ENCODE data around the gene RBM39. TPM values are rescaled to one million over a fixed set of nuclear protein-coding genes. Genes with fewer than 3 reads are reported as not detected.

Gene RBM39
- total and polyA plus RNA-seq, 2 experiments from 2014 or later: 247 to 270 TPM

DNA sequence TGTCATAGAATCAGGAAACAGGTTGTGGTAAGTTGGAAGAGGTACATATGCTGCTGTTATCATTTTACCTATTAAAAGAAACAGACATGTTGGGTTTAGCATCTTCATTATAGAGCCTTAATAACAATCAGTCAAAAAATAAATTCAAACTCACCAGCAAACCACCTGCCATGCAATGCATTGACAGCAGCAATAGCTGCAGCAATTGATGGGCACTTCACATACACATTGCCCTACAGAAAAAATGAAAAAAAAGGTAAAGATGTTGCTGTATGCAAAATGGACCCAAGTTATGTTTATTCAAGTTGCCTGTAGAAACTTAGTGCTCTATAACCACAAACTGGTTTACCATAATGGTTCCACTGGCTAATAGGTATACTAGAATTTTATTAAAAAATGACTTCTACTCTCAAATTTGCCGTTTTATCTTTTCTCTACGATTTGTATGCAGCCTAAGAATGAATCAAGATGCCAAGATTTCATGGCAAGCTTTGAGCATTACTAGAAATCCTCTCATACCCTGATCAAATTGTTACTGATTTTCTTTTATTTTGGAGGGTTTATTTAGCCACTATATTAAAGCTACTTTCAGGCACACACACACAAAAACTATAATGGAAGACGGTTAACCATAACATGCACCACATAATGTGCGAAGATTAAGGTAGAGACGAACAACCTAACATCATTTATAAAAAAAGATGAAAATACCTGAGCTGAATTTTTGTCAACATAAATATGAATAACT, 37.4 kb downstream of the RBM39 start:
- Histone ChIP-seq H2AFZ (no peak overlapping the region), H3K36me3 (ENCODE audit: low read depth) (peaks cover 76% of the 10 kb centered on the region), H4K20me1 (ENCODE audit: insufficient read depth) (no peaks in the 10 kb centered on the region; the same call in 1 of the 2 replicates), H3K4me1 (ENCODE audit: insufficient read depth) (peaks cover 47% of the 10 kb centered on the region), H3K27me3 (replicated peaks; ENCODE audit: insufficient read depth) (no peaks in the 10 kb centered on the region), H3K4me2 (ENCODE audit: unreplicated experiment) (no peak overlapping the region), H3K4me3 (no peak overlapping the region), H3K9ac (0 out of 2 replicates have a peak overlapping the region, but pooled peaks have one; percentile 8), H3K27ac (peak overlapping the region; percentile 91; the same call in 1 of the 2 replicates), H3K79me2 (ENCODE audit: insufficient read depth) (peaks cover 93% of the 10 kb centered on the region), H3K9me2 (ENCODE audit: insufficient read depth) (no peaks in the 10 kb centered on the region), H3K9me3 (ENCODE audit: low read depth) (no peaks in the 10 kb centered on the region), H3F3A (ENCODE audit: insufficient read depth) (peaks cover 98% of the 10 kb centered on the region)
- 88 to 93% methylated on average over 5 of the region's 5 CpGs for WGBS, 2 experiments (ENCODE audit: low coverage in 1 of 2, low lambda C conversion rate in 2 of 2, missing lambda C conversion rate in 2 of 2)
- in situ Hi-C loops (cut with MboI): no loop called here
- no peak for DNase-seq
- TF ChIP-seq EZH2 (IDR thresholded peaks at IDR 0.05; ENCODE audit: insufficient read depth, poor library complexity, severe bottlenecking) (no peak), EZH2phosphoT487 (IDR thresholded peaks at IDR 0.05; ENCODE audit: insufficient read depth, low read depth) (no peak)

DNA sequence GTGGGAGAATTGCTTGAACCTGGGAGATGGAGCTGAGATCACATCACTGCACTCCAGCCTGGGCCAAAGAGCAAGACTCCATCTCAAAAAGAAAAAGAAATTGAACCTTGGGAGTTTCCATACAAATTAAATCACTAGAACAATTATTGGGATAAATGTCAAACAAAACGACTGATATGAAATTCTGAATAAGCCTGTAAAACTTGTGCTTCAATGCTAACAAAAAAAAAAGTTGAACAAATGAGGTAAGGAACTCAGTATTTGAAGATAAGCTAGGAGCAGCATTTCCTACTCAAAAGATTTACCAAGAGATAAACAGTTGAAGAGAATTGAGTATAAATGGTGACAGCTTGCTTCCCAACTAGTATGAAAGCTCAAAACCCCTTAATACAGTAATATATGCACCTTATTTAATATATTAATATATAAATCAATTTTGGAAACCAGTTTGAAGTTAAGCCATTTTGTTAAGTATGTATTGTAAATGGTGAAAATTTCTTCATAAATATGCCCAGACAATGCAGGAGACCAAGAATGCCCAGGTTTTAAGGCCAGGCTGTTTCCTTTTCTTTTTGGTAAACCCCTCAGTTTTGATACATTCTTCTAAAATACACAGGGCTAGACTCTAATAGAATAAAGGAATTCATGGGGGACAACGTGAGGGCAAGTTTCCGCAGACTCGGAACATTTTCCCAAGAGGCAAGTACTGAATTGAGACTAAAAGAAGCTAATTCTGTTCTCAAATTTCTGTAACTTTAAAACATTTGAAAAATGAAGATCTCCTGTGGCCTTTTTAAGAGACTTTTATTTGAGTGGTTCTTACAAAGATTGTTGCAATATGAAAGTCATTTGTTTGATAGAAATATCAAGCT, 39.0 kb downstream of the RBM39 start:
- Histone ChIP-seq H3K36me3 (ENCODE audit: low read depth) (peaks cover 60% of the 10 kb centered on the region), H3K9ac (peak overlapping the region; percentile 96), H4K20me1 (ENCODE audit: insufficient read depth) (no peaks in the 10 kb centered on the region; the same call in 1 of the 2 replicates), H3K4me2 (ENCODE audit: unreplicated experiment) (peak overlapping the region; percentile 0), H3F3A (ENCODE audit: insufficient read depth) (peaks cover 85% of the 10 kb centered on the region), H2AFZ (no peak overlapping the region), H3K9me2 (ENCODE audit: insufficient read depth) (no peaks in the 10 kb centered on the region), H3K27me3 (replicated peaks; ENCODE audit: insufficient read depth) (no peaks in the 10 kb centered on the region), H3K9me3 (ENCODE audit: low read depth) (no peaks in the 10 kb centered on the region), H3K79me2 (ENCODE audit: insufficient read depth) (peaks cover 84% of the 10 kb centered on the region), H3K4me3 (no peak overlapping the region), H3K4me1 (ENCODE audit: insufficient read depth) (peaks cover 46% of the 10 kb centered on the region), H3K27ac (peak overlapping the region; percentile 91)
- WGBS, 2 experiments (ENCODE audit: low coverage in 1 of 2, low lambda C conversion rate in 2 of 2, missing lambda C conversion rate in 2 of 2): 66% methylated on average over 4 of the region's 4 CpGs
- TF ChIP-seq EZH2 (IDR thresholded peaks at IDR 0.05; ENCODE audit: insufficient read depth, poor library complexity, severe bottlenecking) (no peak), EZH2phosphoT487 (IDR thresholded peaks at IDR 0.05; ENCODE audit: insufficient read depth, low read depth) (no peak)
- in situ Hi-C loops (cut with MboI): no loop called here
- DNase-seq: no peak

DNA sequence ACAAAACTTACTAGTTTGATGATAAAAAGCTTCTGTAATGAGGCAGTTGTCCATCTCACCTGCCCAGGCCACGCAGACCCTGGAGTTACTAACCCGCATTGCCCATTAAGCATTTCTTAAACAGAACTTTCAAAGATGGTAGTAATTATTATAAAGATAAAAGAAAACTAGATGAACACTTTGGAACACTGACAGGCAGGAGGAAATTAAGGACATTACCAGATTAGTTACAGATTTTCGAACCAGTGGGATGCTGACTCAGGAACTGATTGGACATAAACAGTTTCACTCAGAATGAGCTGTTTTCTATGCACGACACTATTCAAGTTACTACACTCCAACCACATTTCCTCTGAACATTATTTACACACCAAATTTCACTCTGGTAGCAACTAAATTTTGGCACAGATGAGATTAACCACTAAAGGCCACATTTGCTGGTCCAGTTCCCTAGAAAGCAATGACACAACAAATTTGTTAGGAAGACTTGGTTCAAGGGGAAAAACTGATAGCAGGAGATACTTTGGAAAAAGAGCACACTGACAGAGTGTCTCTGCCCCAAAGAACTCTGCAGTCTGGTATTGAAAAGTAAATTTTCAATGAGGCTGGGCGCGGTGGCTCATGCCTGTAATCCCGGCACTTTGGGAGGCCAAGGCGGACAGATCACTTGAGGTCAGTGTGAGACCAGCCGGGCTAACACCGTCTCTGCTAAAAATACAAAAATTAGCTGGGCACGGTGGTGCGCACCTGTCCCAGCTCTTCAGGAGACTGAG, 39.8 kb downstream of the RBM39 start:
- H3K4me1 ChIP-seq (ENCODE audit: insufficient read depth): peaks cover 48% of the 10 kb centered on the region
- WGBS, 2 experiments (ENCODE audit: low coverage in 1 of 2, low lambda C conversion rate in 2 of 2, missing lambda C conversion rate in 2 of 2): 64 to 65% methylated on average over 12 of the region's 12 CpGs
- peak overlapping the region; percentile 0 for H3K4me2 ChIP-seq (ENCODE audit: unreplicated experiment)
- peak overlapping the region; percentile 96 for H3K9ac ChIP-seq
- no peaks in the 10 kb centered on the region; the same call in 1 of the 2 replicates for H4K20me1 ChIP-seq (ENCODE audit: insufficient read depth)
- DNase-seq: peak; percentile 86
- H3K27ac ChIP-seq: peak overlapping the region; percentile 91
- no peak overlapping the region for H3K4me3 ChIP-seq
- H2AFZ ChIP-seq: no peak overlapping the region
- no peaks in the 10 kb centered on the region for H3K27me3 ChIP-seq (replicated peaks; ENCODE audit: insufficient read depth)
- no peaks in the 10 kb centered on the region for H3K9me2 ChIP-seq (ENCODE audit: insufficient read depth)
- no peaks in the 10 kb centered on the region for H3K9me3 ChIP-seq (ENCODE audit: low read depth)
- H3K36me3 ChIP-seq (ENCODE audit: low read depth): peaks cover 52% of the 10 kb centered on the region
- in situ Hi-C loops (cut with MboI): no loop called here
- no peak for TF ChIP-seq EZH2phosphoT487 (IDR thresholded peaks at IDR 0.05; ENCODE audit: insufficient read depth, low read depth)
- TF ChIP-seq EZH2 (IDR thresholded peaks at IDR 0.05; ENCODE audit: insufficient read depth, poor library complexity, severe bottlenecking): no peak
- peaks cover 77% of the 10 kb centered on the region for H3F3A ChIP-seq (ENCODE audit: insufficient read depth)
- peaks cover 85% of the 10 kb centered on the region for H3K79me2 ChIP-seq (ENCODE audit: insufficient read depth)
